HG02884 (cell line): ENCODE data around the gene TCOF1.

Source experiments
- ATAC-seq: cut with Tn5 transposase; IDR thresholded peaks from one replicate; pipeline ENCODE4 v1.9.1; 2021; ENCODE audit warnings: mild to moderate bottlenecking, moderate library complexity; ENCODE audit not compliant: unreplicated experiment

Gene TCOF1, protein sequence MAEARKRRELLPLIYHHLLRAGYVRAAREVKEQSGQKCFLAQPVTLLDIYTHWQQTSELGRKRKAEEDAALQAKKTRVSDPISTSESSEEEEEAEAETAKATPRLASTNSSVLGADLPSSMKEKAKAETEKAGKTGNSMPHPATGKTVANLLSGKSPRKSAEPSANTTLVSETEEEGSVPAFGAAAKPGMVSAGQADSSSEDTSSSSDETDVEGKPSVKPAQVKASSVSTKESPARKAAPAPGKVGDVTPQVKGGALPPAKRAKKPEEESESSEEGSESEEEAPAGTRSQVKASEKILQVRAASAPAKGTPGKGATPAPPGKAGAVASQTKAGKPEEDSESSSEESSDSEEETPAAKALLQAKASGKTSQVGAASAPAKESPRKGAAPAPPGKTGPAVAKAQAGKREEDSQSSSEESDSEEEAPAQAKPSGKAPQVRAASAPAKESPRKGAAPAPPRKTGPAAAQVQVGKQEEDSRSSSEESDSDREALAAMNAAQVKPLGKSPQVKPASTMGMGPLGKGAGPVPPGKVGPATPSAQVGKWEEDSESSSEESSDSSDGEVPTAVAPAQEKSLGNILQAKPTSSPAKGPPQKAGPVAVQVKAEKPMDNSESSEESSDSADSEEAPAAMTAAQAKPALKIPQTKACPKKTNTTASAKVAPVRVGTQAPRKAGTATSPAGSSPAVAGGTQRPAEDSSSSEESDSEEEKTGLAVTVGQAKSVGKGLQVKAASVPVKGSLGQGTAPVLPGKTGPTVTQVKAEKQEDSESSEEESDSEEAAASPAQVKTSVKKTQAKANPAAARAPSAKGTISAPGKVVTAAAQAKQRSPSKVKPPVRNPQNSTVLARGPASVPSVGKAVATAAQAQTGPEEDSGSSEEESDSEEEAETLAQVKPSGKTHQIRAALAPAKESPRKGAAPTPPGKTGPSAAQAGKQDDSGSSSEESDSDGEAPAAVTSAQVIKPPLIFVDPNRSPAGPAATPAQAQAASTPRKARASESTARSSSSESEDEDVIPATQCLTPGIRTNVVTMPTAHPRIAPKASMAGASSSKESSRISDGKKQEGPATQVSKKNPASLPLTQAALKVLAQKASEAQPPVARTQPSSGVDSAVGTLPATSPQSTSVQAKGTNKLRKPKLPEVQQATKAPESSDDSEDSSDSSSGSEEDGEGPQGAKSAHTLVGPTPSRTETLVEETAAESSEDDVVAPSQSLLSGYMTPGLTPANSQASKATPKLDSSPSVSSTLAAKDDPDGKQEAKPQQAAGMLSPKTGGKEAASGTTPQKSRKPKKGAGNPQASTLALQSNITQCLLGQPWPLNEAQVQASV (N-terminal part only)

DNA sequence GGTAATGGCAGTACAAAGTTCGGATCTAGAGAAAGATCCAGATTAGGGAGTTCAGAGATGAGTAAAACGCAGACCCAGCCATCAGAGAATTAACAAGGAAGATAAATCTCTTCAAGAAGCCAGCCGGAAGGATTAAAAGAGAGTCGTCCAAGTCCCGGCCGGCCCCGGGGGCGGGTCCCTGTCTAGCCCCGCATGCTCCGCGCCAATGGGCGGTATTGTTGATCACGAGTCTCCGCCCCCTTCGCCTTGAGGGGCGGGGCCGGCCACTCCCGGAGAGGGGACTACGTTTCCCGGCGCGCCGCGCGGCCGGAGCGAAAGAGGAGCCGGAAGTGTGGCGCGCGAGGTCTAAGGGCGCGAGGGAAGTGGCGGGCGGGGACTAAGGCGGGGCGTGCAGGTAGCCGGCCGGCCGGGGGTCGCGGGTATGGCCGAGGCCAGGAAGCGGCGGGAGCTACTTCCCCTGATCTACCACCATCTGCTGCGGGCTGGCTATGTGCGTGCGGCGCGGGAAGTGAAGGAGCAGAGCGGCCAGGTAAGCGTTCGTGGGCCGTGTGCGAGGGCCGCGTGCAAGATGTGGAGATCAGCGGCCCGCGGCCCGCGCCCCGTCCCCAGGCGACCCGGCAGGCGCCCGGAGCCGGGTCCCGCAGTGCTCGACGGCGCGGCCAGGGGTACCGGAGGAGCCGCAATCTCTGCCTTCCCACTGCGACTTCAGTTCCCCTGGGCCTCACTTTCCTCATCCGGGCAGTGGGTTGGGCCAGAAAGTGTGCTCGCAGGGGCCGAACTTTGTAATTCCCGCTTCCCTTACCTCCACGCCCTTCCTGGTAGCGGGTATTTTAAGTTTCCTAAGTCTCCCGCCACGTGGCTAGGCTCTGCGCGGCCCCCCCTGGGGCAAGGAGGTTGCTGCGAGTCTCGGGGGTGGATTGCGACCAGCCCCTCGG lies at the start of gene TCOF1:
TCOF1 (plus strand) TSS at position 372 of the 935 bp plus-strand sequence; CDS start at position 422, 50 bp downstream.
- peak; percentile 93 for ATAC-seq

DNA sequence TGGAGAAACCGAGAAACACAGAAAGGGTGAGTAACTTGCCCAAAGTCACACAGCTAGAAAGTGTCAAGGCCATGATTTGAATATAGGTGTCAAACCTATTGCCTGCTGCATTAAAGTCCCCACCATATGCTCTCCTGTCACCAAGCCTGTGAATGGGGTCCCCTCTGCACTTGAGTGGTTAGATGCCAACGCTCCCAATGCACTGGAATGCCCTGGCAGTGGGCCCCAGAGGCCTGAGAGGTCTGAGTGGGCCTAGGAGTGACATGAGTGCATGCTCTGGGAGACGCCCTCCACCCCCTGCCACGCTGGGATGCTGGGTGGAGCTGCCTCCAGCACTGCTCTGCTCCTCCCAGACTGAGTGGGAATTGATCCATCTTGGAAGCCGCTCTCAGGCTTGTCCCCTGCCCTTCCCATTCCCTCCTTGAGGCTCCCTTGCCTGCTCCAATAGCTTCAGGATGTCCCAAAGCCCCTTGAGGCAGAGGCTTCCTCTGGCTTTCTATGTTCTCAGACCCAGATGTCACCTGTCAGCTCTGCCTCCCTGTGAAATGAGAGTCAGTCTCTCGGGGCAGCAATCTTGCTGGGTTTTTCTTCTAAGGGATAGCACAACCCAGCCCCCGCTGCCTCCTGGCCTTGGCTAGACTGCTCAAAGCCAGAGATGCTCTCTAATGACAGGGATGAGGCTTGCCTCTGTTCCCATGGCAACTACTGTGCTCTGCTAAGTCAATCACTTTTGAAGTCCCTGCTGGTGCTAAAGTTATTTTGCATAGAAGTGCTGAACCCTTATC lies 48.2 kb upstream of the TCOF1 start:
- no peak for ATAC-seq

DNA sequence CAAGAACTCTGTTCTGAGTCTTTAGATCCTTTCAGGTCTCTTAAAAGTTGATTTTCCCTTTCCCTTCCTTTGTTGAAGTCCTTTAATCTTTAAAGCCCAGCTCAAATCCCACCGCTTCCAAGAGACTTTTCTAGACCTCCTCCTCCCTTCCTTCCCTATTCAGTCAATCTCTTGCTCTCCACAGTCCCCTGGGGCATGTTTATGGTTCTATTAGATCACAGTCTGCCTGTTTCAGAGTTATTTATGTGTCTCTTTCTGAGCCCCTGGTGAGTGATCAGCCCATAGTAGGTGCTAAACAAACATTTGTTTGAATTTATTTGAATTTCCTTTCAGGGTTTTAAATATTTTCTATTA lies 47.6 kb upstream of the TCOF1 start:
- no peak for ATAC-seq

DNA sequence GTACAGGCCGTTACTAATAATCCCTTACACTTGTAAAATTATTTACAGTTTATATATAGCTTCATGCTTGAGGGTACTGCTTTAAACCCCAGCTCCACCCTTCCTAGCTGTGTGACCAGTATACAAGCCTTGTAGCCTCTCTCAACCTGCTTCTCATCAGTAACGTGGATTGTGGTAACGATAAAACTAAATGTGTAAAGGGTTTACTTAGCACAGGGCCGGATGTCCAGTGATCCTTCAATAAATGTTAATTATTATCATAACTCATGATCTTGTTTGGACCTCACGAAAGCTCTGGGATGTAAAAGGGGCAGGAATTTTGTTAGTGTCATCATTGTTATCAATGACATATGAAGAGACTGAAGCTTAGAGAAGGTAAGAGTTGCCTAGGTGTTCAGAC lies 47.3 kb upstream of the TCOF1 start:
- no peak for ATAC-seq

DNA sequence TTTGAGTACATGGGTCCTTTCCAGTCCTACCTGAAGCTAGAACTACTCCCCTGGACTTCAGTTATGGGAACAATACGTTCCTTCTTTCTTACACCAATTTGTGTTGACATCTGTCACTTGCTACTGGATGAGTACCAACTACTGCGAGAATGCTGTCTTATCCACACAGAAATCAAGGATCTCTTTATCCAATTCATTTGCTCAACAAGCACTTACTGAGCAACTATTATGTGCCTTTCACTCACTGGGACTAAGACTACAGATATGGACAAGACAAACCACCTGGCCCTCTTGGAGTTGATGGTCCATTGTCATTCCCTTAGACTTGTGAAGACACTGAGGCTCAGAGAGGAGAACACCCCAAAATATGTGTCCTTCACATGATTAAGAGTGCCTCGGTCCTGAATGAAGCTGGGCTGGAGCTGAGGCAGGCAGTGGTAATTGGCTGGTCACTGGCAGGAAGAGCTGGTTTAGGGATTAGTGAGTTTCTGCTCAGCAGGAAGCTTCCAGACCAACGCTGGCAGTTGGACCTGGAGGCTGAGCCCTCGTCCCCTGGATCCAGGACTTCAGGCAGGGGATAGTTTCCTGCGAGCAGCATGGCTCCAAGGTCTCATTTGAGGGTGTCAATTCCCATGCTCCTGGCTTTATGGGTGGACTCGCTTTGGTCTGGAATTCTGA lies 46.3 kb upstream of the TCOF1 start:
- ATAC-seq = no peak

DNA sequence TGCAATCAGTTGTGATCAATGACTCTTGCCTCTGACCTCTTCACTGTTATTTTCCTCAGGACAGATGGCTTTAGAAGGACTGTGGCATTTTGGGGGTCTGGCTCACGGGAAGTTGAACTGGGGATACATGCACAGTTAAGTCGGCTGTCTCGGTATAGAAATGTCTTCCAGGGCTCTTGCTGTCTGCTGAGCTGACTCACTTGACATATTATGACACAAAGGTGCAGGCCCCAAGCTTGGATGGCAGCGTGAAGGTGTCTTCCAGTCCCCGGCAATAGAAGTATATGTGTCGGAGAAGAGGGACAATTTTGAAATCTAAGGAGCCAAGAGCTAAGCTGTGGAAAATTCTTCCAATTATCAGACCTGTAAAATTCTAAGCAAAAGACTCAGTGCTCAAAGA lies 45.0 kb upstream of the TCOF1 start:
- ATAC-seq = no peak

DNA sequence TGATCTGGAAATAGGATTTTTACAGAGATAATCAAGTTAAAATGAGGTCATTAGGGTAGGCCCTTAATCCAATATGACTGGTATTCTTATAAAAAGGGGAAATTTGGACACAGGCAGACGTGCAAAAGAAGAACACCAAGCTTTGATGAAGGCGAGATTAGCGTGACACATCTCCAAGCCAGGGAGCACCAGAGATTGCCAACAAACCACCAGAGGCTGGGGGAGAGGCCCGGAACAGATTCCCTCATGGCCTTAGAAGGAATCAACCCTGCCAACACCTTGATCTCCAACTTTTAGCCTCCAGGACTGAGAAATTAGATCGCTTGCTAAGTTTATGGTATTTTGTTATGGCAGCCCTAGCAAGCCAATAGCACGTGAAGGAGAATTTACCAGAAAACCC lies 44.0 kb upstream of the TCOF1 start:
- ATAC-seq = no peak

DNA sequence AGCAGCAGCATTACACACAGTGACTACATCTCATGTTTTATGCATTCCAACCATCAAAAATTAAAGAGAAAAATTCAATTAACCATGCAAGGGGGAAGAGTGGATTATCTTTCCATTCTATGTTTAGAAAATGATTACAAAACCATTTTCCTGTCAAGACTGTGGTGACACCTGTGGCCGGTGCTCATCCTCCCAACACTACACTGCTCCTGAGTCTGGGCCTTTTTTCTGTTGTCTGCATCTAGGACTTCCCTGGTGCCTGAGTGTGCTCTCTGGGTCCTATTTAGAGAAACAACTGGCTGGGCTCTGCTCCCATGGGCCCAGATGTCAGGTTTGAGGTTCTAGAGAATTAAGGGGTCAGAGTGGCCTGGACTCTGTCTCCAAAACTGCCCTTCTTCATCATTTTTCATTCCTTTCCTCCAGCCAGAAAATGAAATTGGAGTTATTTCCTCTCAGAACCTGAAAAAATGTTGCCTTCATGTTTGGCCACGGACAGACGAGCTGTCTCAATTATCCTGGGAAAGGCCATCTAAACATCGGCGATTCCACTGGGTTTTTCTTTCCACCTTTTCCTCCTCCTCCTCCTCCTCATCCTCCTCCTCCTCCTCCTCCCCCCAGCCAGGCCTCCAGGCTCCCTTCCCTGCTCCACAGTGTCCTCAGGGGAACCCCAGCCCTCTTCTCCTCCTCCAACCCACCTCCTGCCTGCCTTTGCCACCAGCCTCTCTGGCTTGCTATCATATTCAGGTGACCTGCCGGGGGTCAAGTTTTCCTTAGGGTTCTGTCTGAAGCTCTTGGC lies 43.4 kb upstream of the TCOF1 start:
- ATAC-seq = no peak

DNA sequence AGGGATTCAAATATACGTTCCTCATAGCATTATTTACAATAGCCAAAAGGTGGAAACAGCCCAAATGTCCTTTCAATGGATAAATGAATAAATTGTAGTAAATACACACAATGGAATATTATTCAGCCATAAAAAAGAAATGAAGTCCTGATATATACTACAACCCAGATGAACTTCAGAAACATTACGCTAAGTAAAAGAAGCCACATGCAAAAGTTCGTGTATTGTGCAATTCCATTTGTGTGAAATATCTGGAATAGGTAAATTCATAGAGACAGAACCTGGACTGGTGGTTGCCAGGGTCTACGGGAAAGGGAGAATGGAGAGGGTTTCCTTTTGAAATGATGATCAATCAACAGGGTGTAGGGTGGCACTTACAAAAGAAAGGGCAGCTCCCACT lies 42.3 kb upstream of the TCOF1 start:
- no peak for ATAC-seq

DNA sequence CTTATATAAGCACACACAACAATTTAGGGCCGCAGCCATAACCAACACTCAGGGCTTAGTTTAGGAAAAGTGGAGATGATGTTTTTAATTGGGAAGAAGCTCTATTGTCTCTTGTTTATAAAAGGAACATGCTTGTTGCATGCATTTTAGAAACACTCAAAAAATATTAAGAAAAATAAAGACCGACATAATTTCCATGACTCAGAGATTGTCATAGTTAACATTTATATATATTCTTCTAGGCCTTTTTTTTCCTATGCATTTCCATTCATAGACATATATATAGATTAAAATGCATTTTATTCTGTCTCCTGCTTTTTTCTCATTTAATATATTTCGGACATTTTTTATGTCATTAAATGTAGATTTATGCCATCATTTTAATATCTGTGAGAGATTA lies 41.2 kb upstream of the TCOF1 start:
- ATAC-seq = no peak

DNA sequence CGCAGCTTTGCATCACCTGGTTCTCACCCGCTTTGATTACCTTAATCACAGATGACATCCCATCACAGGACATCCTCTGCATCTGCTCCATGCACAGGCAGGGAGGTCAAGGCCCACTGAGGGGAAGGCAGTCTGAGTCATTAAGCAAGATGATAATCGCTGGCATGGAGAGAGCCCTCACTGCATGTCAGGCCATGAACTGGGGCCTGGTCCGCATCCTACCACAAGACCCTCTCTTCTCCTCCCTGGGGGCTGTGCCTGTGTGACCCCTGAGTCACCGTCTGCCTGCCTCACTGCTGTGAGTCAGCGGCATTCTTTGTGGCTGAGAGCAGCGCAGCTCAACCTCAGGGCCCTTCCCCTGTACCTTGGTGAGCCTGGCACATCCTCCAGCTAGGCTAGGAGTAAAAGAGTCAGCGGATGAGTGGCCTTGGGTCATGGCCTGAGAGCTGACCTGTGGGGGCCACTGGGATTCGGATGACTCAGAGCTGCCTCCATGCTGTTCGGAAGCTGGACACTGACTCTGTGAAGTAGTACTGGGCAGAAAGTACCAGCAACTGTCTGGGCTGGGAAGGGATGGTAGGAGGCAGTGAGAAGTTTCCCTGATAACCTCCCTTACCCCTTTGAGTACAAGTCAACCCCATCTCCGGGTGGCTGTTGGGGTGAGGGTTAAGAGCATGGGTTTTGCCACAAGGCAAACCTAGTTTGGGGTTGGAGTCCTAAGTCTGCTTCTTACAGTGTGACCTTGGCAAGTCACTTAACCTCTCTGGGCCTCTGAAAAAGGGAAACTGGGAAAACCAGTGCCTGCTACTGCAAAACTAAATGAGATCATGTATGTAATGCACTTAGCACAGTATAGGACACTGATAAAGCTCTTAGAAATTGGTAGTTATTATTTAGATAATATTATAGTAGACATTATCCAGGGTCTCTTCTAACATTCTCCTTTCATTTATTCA lies 40.2 kb upstream of the TCOF1 start:
- no peak for ATAC-seq

DNA sequence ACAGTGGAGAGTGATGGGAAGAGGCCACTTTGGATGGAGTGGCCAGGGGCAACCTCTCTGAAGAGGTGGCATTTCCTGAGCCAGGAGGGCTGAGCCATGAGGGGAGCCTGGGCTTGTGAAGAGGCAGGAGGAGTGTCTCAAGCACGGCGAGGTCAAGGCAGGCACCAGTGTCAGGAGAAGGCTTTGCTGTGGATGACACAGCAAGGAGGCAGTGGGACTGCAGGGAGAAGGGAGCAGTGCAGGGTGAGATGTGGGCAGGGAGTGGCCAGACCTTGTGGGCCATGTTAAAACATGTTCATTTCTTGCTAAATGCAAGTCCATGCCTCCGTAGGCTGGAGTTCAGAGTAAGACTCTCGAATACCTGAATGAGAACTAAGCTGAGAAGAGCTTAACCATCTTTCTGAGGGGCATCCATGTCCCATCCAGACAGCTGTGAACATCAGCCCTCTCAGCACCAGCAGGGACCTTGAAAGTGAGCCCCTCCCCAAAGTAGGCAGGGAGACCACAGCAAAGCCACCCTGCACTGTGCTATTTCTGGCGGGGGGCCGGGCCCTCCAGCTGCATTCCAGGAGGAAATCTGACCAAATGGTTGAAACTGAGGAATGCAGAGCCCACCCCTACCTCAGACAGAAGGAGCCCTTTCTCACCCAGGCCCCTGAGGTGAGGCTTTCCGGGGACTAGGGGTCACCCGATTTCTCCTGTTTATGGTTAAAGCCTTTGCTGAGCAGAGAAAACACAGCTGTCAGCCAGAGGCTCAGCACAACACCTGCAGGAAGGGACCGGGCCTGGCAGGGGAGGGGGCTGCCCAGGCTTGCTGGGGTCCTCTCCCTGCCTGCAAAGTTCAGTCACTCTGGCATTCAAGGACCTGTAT lies 38.6 kb upstream of the TCOF1 start:
- no peak for ATAC-seq

DNA sequence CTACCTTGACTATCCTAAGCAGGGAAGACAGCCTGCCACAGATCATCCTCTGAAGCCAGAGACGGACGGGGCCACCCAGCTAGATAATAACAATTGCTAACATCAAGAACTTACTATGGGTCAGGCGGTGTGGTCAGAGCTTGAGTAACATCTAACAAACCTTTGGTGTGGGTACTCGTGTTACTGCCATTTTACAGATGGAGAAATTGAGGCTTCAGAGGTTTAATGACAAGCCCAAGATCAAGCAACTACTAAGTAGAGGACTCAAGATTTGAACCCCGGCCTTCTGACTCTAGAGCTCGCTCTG lies 38.1 kb upstream of the TCOF1 start:
- no peak for ATAC-seq

DNA sequence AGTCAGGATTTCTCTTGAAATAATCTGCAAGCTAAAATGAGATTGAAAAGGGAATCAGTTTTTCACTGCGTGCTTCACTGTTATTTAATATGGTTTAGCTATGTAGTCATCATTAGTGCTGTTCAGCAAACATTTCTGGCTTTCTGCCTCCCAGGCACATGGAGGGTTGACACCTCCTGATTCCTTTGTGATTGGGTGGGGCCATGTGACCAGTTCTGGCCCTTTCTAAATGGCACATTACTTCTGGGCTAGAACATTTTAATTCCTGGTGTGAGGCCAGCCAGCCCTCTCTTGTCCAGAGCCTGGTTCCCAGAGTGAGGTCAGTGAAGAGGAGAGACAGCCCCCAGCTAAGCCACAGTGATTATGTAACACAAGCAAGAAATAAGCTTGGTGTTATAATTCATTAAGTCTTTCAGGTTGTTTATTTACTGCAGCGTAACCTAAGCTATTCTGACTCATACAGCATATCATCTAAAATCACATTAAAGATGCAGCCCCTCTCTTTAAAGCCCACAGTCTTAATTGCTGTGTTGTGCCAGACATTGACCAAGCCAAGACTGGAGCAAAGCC lies 37.4 kb upstream of the TCOF1 start:
- ATAC-seq = no peak

DNA sequence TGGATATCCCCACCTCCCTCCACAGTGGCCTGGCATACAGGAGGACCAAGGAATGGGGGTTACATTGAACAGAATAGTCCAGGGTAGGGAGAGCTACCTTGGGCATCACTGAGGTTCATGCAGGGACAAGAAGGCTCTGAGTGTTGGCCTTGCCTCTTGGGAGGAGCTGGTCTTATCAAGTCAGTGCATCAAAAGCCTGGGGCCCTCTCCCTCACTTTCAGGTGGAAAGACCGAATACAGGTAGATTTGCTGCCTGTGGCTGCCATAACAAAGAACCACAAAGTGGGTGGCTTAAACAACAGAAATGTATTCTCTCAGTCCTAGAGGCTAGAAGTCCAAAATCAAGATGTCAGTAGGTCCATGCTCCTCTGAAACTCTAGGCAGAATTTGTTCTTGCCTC lies 36.3 kb upstream of the TCOF1 start:
- no peak for ATAC-seq

DNA sequence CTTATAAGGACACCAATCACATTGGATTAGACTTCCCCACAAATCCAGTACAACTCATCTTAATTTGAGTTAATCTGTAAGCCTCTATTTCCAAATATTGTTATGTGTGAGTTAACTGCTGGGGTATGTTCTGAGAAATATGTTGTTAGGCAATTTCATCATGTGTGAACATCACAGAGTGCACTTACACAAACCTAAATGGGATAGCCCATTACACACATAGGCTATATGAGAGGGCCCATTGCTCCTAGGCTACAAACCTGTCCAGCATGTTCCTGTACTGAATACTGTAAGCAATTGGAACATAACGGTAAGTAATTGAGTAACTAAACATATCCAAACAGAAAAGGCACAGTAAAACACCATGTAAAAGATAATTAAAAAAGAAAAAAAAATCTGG lies 35.7 kb upstream of the TCOF1 start:
- ATAC-seq = no peak
